ENCODE measurements around the gene NACC1.

DNA sequence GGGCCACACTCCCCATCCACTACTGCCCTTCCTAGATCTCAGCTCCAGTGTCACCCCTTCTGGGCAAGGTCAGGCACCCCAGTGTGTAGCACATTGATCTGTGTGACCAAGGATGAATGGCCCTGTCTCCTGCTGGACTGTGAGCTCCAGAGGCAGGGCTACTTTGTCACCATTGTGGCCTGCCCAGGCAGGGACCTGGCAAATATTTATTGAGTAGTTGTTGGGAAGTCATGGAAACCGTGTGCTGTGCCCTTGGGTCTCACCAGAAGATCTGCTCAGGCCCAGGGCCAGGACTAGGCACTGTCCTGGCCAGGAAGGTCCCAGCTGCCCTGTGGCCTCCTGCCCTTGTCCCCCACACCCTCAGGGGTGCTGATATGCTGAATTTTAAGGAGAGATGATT, 10.5 kb downstream of the NACC1 start:
- TF ChIP-seq POLR2AphosphoS5 (IDR thresholded peaks at IDR 0.05; ENCODE audit: borderline replicate concordance, low read depth, low read length) (no peak), FOXP2 (optimal IDR thresholded peaks at IDR 0.05; ENCODE audit: control extremely low read depth, extremely low read length, insufficient read depth) (no peak)
